Right atrium auricular region (tissue), 2 donors: ENCODE measurements around the gene CATSPERZ. TPM values are rescaled to one million over a fixed set of nuclear protein-coding genes. Genes with fewer than 3 reads are reported as not detected.
A peak's percentile ranks its signal among the peaks of the same experiment; 100 is the strongest.

Experiments used
- DNase-seq: peaks from one replicate; pipeline ENCODE4 v3.0.0-alpha.2; 2019; ENCODE audit warnings: low spot score
- H3K27ac ChIP-seq, 2 donors: fragments of 200-600 bp; sonication (generic); 1 replicate in 1 of 2; 2 replicates in 1 of 2; pipeline ENCODE4 v1.5.1; 2016 to 2019
- H3K27me3 ChIP-seq, 2 donors: fragments of 200-600 bp; sonication (generic); one replicate each; pipeline versions ENCODE4 v1.5.1 to v1.6.0; 2017 to 2019
- H3K36me3 ChIP-seq: fragments of 200-600 bp; sonication (generic); one replicate; pipeline ENCODE4 v1.5.1; 2016
- H3K4me1 ChIP-seq, 2 donors: fragments of 200-600 bp; sonication (generic); one replicate each; pipeline versions ENCODE4 v1.5.1 to v1.6.0; 2017 to 2019
- H3K4me3 ChIP-seq, 2 donors: fragments of 200-600 bp; sonication (generic); 1 replicate in 1 of 2; 2 replicates in 1 of 2; pipeline ENCODE4 v1.5.1; 2017 to 2019; ENCODE audit warnings: mild to moderate bottlenecking in 1 of 2, moderate library complexity in 1 of 2
- H3K9me3 ChIP-seq, 2 donors: fragments of 200-600 bp; sonication (generic); one replicate each; pipeline ENCODE4 v1.5.1; 2019
- total RNA-seq, 2 donors: library from RNA; depleted of rRNA; stranded (reverse); fragments of >200 nt; gene quantifications; one replicate each; pipeline ENCODE4 v1.1.0, GENCODE V29; 2016
- TF ChIP-seq, protein P1 (sequence below), 2 donors: fragments of 200-600 bp; sonication (generic); IDR thresholded peaks; one replicate each; pipeline ENCODE4 v1.5.1; 2019; ENCODE audit warnings: antibody characterized with exemption in 2 of 2

Gene CATSPERZ
- total RNA-seq, 2 donors from 2014 or later: not detected

DNA sequence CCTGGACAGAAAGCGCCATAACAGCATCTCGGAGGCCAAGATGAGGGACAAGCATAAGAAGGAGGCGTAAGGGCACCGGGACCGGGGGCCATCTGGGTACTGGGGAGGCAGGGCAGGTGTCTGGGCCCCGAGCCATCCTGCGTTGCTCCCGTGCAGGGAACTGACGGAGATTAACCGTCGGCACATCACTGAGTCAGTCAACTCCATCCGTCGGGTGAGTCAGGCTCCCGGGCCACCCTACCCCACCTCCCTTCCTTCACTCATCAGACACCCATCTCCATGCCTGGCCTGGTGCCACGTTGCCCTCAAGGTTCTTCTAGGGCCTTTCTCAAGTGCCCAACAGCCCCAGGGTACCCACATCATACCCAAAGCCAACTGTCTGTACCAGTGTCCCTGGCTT lies 33.8 kb upstream of the CATSPERZ start:
- TF ChIP-seq, protein P1, sequence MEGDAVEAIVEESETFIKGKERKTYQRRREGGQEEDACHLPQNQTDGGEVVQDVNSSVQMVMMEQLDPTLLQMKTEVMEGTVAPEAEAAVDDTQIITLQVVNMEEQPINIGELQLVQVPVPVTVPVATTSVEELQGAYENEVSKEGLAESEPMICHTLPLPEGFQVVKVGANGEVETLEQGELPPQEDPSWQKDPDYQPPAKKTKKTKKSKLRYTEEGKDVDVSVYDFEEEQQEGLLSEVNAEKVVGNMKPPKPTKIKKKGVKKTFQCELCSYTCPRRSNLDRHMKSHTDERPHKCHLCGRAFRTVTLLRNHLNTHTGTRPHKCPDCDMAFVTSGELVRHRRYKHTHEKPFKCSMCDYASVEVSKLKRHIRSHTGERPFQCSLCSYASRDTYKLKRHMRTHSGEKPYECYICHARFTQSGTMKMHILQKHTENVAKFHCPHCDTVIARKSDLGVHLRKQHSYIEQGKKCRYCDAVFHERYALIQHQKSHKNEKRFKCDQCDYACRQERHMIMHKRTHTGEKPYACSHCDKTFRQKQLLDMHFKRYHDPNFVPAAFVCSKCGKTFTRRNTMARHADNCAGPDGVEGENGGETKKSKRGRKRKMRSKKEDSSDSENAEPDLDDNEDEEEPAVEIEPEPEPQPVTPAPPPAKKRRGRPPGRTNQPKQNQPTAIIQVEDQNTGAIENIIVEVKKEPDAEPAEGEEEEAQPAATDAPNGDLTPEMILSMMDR (IDR thresholded peaks at IDR 0.05): no peak
- H3K27me3 ChIP-seq: no peaks in the 10 kb centered on the region
- H3K4me1 ChIP-seq: peaks cover 0 to 27% of the 10 kb centered on the region in 2 donors
- no peaks in the 10 kb centered on the region for H3K9me3 ChIP-seq
- peaks cover 31% of the 10 kb centered on the region for H3K36me3 ChIP-seq
- no peak overlapping the region for H3K27ac ChIP-seq
- no peak for DNase-seq
- H3K4me3 ChIP-seq: no peak overlapping the region

- DNase-seq: no peak
- Histone ChIP-seq H3K4me1 (peaks cover 0 to 37% of the 10 kb centered on the region in 2 donors), H3K36me3 (peaks cover 24% of the 10 kb centered on the region), H3K27me3 (no peaks in the 10 kb centered on the region), H3K9me3 (no peaks in the 10 kb centered on the region), H3K27ac (peak overlapping the region; percentile 93 to 98), H3K4me3 (no peak overlapping the region)
- TF ChIP-seq, protein P1 (IDR thresholded peaks at IDR 0.05): no peak
Measured at GRCh38 chr11:64267207-64267945, 32.8 kb upstream of the CATSPERZ start.

GRCh38 chr11:64268025-64268892 lies 31.9 kb upstream of the CATSPERZ start:
- peaks cover 19% of the 10 kb centered on the region for H3K36me3 ChIP-seq
- H3K27me3 ChIP-seq: no peaks in the 10 kb centered on the region
- peak overlapping the region; percentile 93 to 98 for H3K27ac ChIP-seq
- H3K4me1 ChIP-seq: peaks cover 0 to 45% of the 10 kb centered on the region in 2 donors
- peak overlapping the region; percentile 59 to 72 for H3K4me3 ChIP-seq
- no peaks in the 10 kb centered on the region for H3K9me3 ChIP-seq
- TF ChIP-seq, protein P1 (IDR thresholded peaks at IDR 0.05): no peak
- peak; percentile 82 for DNase-seq

DNA sequence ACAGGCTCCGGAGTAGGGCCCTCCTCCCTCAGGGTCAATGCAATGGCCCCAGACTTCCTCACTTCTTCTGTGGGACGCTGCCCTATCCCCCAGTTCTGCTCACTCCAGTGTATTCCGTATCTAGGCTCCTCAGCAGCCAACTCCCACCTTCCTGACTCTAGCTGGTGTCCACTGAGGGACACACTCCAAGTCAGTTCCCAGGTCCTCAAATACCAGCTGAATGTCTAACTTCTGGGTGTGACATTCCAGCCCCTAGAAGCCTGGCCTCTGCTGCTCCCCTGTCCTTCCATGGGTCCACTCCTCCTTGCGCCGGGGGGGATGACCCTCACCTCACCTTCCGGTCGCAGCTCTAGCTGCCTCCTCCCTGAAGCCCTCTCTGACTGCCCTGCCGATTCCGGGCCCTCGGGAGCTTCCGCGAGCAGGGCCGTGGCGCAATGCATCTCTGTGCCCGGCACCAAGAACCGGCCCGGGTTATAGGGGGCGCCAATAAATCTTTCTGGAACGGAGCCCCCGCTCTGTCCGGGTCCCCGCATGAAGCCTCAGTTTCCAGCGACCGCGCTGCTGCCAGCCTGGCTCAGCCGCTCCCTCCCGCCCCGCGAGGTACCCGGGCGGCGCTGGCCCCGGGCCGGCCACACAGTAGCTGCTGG lies 31.1 kb upstream of the CATSPERZ start:
- H3K4me1 ChIP-seq: peaks cover 0 to 45% of the 10 kb centered on the region in 2 donors
- H3K36me3 ChIP-seq: peaks cover 11% of the 10 kb centered on the region
- peak overlapping the region; percentile 93 to 98 for H3K27ac ChIP-seq
- peak; percentile 80 for DNase-seq
- H3K4me3 ChIP-seq: peak overlapping the region; percentile 59 to 72
- no peaks in the 10 kb centered on the region for H3K9me3 ChIP-seq
- TF ChIP-seq, protein P1 (IDR thresholded peaks at IDR 0.05): no peak
- no peaks in the 10 kb centered on the region for H3K27me3 ChIP-seq

DNA sequence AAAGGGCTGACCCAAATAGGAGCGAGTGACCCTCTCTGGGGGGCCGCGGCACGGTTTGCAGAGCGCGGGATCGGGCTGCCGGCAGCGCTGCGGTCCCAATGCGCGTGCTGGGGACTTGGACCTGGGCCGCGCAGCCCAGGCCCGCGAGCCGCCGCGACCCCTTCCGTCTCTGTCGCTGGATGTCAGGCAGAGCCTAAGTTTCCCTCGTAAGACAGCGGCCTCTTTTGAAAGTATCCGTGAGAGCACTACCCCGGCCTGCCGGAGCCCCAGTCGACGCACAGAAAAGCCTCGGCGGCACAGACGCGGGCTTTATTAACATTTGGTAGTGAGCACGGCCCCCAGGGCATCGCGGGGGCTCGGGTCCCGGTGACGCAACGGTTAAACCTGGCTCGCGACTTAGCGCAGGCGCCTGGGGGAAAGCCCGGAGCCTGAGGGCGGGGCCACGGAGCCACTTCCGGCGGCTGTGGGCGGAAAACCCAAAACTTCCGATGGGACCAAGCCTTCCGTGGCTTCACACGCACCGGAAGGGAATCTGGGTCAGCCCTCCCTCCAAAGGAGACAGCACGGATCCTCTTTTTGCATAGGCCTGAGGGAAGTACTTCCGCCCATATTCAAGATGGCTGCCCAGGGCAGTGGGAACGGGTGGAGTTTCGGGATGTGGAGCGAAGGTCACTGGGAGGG lies 30.5 kb upstream of the CATSPERZ start:
- peak; percentile 99 for DNase-seq
- H3K27me3 ChIP-seq: no peaks in the 10 kb centered on the region
- peak overlapping the region; percentile 62 to 72 for H3K4me3 ChIP-seq
- TF ChIP-seq, protein P1 (IDR thresholded peaks at IDR 0.05): peak in 1 of 2 donors; percentile 55
- peaks cover 9% of the 10 kb centered on the region for H3K36me3 ChIP-seq
- no peaks in the 10 kb centered on the region for H3K9me3 ChIP-seq
- peak overlapping the region; percentile 93 to 98 for H3K27ac ChIP-seq
- peaks cover 0 to 45% of the 10 kb centered on the region in 2 donors for H3K4me1 ChIP-seq
